Mesenchymal stem cell (in vitro differentiated cells and primary cell): ENCODE measurements around the gene BRSK2.

Experiments
- DNase-seq: peaks from one replicate; pipeline ENCODE4 v3.0.0-alpha.2; 2013
- H2AFZ ChIP-seq: one replicate; pipeline ENCODE4 v1.6.1; 2013; ENCODE audit warnings: low read depth, mild to moderate bottlenecking, control low read depth, inconsistent platforms, low read length, moderate library complexity
- H2AK5ac ChIP-seq: 2 replicates; pipeline ENCODE4 v1.6.1; 2013; ENCODE audit warnings: low read length, moderate library complexity, mild to moderate bottlenecking, inconsistent platforms; ENCODE audit not compliant: severe bottlenecking
- H2BK120ac ChIP-seq: one replicate; pipeline ENCODE4 v1.6.1; 2013; ENCODE audit warnings: low read depth, mild to moderate bottlenecking, inconsistent platforms, low read length, moderate library complexity
- H2BK12ac ChIP-seq, 2 experiments: one replicate each; pipeline ENCODE4 v1.6.1; 2013; ENCODE audit warnings: inconsistent platforms in 2 of 2, low read length in 2 of 2, mild to moderate bottlenecking in 2 of 2, moderate library complexity in 2 of 2, control low read depth in 1 of 2
- H2BK15ac ChIP-seq: one replicate; pipeline ENCODE4 v1.6.1; 2013; ENCODE audit warnings: mild to moderate bottlenecking, low read depth, inconsistent platforms; ENCODE audit not compliant: poor library complexity, severe bottlenecking
- H2BK5ac ChIP-seq: 2 replicates; pipeline ENCODE4 v1.6.1; 2013; ENCODE audit warnings: low read depth, mild to moderate bottlenecking, low read length, control low read depth, inconsistent platforms; ENCODE audit not compliant: poor library complexity, severe bottlenecking
- H3K14ac ChIP-seq, 2 experiments: one replicate each; pipeline ENCODE4 v1.6.1; 2013; ENCODE audit warnings: inconsistent platforms in 2 of 2, low read length in 2 of 2, control low read depth in 1 of 2, mild to moderate bottlenecking in 1 of 2, moderate library complexity in 1 of 2
- H3K18ac ChIP-seq, 2 experiments: one replicate each; pipeline ENCODE4 v1.6.1; 2013; ENCODE audit warnings: inconsistent platforms in 2 of 2, low read length in 2 of 2, control low read depth in 1 of 2, low read depth in 1 of 2, mild to moderate bottlenecking in 1 of 2
- H3K23ac ChIP-seq, 2 experiments: one replicate each; pipeline ENCODE4 v1.6.1; 2013; ENCODE audit warnings: inconsistent platforms in 2 of 2, low read length in 2 of 2, mild to moderate bottlenecking in 2 of 2, moderate library complexity in 2 of 2, control low read depth in 1 of 2
- H3K27ac ChIP-seq: 2 replicates; pipeline ENCODE4 v1.5.1; 2013; ENCODE audit warnings: mild to moderate bottlenecking, moderate library complexity, low read length, control low read depth, inconsistent platforms; ENCODE audit not compliant: poor library complexity, severe bottlenecking
- H3K27me3 ChIP-seq, 2 experiments: 2 replicates each; pipeline versions ENCODE4 v1.6.1 to v1.7.0; 2013; ENCODE audit warnings: low read length in 2 of 2, mild to moderate bottlenecking in 2 of 2, moderate library complexity in 2 of 2, control low read depth in 1 of 2, inconsistent platforms in 1 of 2; ENCODE audit not compliant: control insufficient read depth in 1 of 2, insufficient read depth in 1 of 2
- H3K36me3 ChIP-seq, 2 experiments: 2 replicates each; pipeline versions ENCODE4 v1.6.1 to v1.7.0; 2013; ENCODE audit warnings: low read length in 2 of 2, control low read depth in 1 of 2, inconsistent platforms in 1 of 2, low read depth in 1 of 2, mild to moderate bottlenecking in 1 of 2; ENCODE audit not compliant: insufficient read depth in 2 of 2, control insufficient read depth in 1 of 2
- H3K4ac ChIP-seq, 2 experiments: one replicate each; pipeline ENCODE4 v1.6.1; 2013; ENCODE audit warnings: inconsistent platforms in 2 of 2, low read length in 2 of 2, mild to moderate bottlenecking in 2 of 2, moderate library complexity in 2 of 2, control low read depth in 1 of 2, low read depth in 1 of 2
- H3K4me1 ChIP-seq: 2 replicates; pipeline ENCODE4 v1.6.1; 2013; ENCODE audit warnings: low read depth, low read length, control low read depth; ENCODE audit not compliant: control insufficient read depth, insufficient read depth
- H3K4me2 ChIP-seq: 2 replicates; pipeline ENCODE4 v1.6.1; 2013; ENCODE audit warnings: low read length, mild to moderate bottlenecking, inconsistent platforms; ENCODE audit not compliant: poor library complexity, severe bottlenecking
- H3K4me3 ChIP-seq, 2 experiments: 2 replicates each; pipeline versions ENCODE4 v1.5.1 to v1.7.0; 2013; ENCODE audit warnings: low read length in 2 of 2, mild to moderate bottlenecking in 2 of 2, control low read depth in 1 of 2, low read depth in 1 of 2; ENCODE audit not compliant: insufficient read depth in 1 of 2
- H3K79me1 ChIP-seq: replicated peaks from 2 replicates; pipeline ENCODE4 v1.6.1; 2013; ENCODE audit warnings: mild to moderate bottlenecking, control low read depth, low read length, inconsistent platforms; ENCODE audit not compliant: poor library complexity, severe bottlenecking
- H3K9ac ChIP-seq: 2 replicates; pipeline ENCODE4 v1.7.0; 2013; ENCODE audit warnings: mild to moderate bottlenecking, low read length, moderate library complexity
- H3K9me3 ChIP-seq: 2 replicates; pipeline ENCODE4 v1.7.0; 2013; ENCODE audit warnings: mild to moderate bottlenecking, low read length; ENCODE audit not compliant: control insufficient read depth
- H4K8ac ChIP-seq: one replicate; pipeline ENCODE4 v1.6.1; 2013; ENCODE audit warnings: inconsistent platforms, mild to moderate bottlenecking, low read length, moderate library complexity
- H4K91ac ChIP-seq: one replicate; pipeline ENCODE4 v1.6.1; 2013; ENCODE audit warnings: mild to moderate bottlenecking, low read length, inconsistent platforms
- WGBS: methylation state at CpG from one replicate; pipeline ENCODE4 v1.1.7; 2013; ENCODE audit warnings: mixed read lengths; 5-methylcytosine and 5-hydroxymethylcytosine counted together

The BRSK2 gene

DNA sequence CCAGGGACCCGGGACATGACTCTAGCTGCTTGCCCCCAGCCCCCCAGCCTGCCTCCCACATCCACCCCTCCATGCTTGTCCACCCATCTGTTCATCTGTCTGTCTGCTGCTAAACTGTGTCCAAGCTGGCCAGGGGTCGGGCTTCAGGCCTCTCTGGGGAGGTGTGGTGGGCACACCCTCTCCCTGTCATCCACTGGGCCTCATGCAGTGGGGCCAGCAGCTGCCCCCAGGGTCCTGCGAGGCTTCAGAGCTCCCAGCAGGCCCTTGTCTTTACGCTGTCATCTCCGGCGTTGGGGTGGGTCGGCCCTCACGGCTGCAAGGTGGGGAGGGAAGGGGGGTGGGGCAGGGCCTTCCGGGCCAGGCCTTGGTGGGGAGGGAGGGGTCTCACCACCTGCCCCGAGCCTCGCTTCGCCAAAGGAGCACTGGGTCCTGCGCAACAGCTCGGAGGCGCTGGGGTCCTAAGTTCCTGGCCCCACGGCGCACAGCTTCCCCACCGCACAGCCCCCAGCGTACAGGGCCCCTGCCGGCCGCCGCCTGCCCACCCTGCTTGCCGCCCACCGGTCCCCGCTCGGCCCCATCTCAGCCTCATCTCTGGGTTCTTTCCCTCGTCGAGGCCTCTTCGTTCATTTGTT, 70.1 kb downstream of the BRSK2 start:
- H3K9ac ChIP-seq, result no peak overlapping the region
- peaks cover 0 to 3% of the 10 kb centered on the region in 2 experiments for H3K27me3 ChIP-seq
- H3K36me3 ChIP-seq, result peaks cover 0 to 10% of the 10 kb centered on the region in 2 experiments
- no peak overlapping the region for H3K4me2 ChIP-seq
- no peak overlapping the region for H3K4ac ChIP-seq
- no peak overlapping the region for H2BK5ac ChIP-seq
- no peak overlapping the region for H3K23ac ChIP-seq
- no peak overlapping the region for H4K8ac ChIP-seq
- no peak overlapping the region for H2AK5ac ChIP-seq
- WGBS, result 79% methylated on average over 27 of the region's 29 CpGs
- H2AFZ ChIP-seq, result no peak overlapping the region
- no peak overlapping the region for H2BK15ac ChIP-seq
- DNase-seq, result no peak
- no peak overlapping the region for H3K18ac ChIP-seq
- no peaks in the 10 kb centered on the region for H3K79me1 ChIP-seq
- H4K91ac ChIP-seq, result no peak overlapping the region
- H2BK120ac ChIP-seq, result no peak overlapping the region
- H3K4me1 ChIP-seq, result peaks cover 4% of the 10 kb centered on the region
- no peak overlapping the region for H3K14ac ChIP-seq
- H2BK12ac ChIP-seq, result no peak overlapping the region
- H3K4me3 ChIP-seq, result no peak overlapping the region
- H3K27ac ChIP-seq, result no peak overlapping the region
- no peaks in the 10 kb centered on the region for H3K9me3 ChIP-seq

DNA sequence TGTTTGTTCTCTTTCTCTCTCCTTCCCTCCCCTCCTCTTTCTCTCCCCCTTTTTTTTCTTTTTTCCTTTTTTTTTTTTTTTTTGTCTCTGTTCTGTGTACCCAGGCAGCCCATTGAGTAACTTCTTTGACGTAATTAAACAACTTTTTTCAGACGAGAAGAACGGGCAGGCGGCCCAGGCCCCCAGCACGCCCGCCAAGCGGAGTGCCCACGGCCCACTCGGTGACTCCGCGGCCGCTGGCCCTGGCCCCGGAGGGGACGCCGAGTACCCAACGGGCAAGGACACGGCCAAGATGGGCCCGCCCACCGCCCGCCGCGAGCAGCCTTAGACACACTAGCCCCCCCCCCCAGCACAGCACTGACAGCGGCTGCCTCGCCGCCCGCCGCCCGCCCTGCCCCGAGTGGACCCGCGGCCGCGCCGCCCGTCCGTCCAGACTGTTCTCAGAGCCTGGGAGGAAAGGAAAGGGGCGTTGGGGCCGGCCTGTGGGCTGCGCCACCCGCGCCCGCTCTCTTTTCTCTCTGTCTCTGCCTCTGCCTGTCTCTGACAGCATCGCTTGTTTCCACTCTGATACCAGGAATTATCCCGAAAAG, 70.8 kb downstream of the BRSK2 start:
- Histone ChIP-seq H4K91ac (no peak overlapping the region), H3K4me3 (no peak overlapping the region), H3K36me3 (peaks cover 0 to 10% of the 10 kb centered on the region in 2 experiments), H2BK5ac (no peak overlapping the region), H2BK15ac (no peak overlapping the region), H3K18ac (no peak overlapping the region), H3K27ac (no peak overlapping the region), H3K27me3 (peaks cover 0 to 3% of the 10 kb centered on the region in 2 experiments), H3K4ac (no peak overlapping the region), H2AK5ac (no peak overlapping the region), H3K4me1 (peaks cover 4% of the 10 kb centered on the region), H4K8ac (no peak overlapping the region), H3K14ac (no peak overlapping the region), H3K4me2 (no peak overlapping the region), H3K79me1 (no peaks in the 10 kb centered on the region), H3K9ac (no peak overlapping the region), H3K23ac (no peak overlapping the region), H2BK12ac (no peak overlapping the region), H3K9me3 (no peaks in the 10 kb centered on the region), H2BK120ac (no peak overlapping the region), H2AFZ (no peak overlapping the region)
- DNase-seq, result no peak
- 97% methylated on average over 33 of the region's 44 CpGs for WGBS

GRCh38 chr11:1460986-1461825, 71.5 kb downstream of the BRSK2 start:
- H3K9me3 ChIP-seq, result no peaks in the 10 kb centered on the region
- no peak overlapping the region for H2BK120ac ChIP-seq
- no peak overlapping the region for H3K4ac ChIP-seq
- H2AFZ ChIP-seq, result no peak overlapping the region
- no peak overlapping the region for H4K8ac ChIP-seq
- no peak overlapping the region for H2BK15ac ChIP-seq
- H2AK5ac ChIP-seq, result no peak overlapping the region
- no peak overlapping the region for H3K14ac ChIP-seq
- no peak for DNase-seq
- H3K27ac ChIP-seq, result no peak overlapping the region
- WGBS, result 94% methylated on average over 45 of the region's 50 CpGs
- no peak overlapping the region for H3K4me2 ChIP-seq
- H3K79me1 ChIP-seq, result no peaks in the 10 kb centered on the region
- peak overlapping the region in 1 of 2 experiments; percentile 4 for H3K4me3 ChIP-seq
- no peak overlapping the region for H4K91ac ChIP-seq
- H2BK12ac ChIP-seq, result no peak overlapping the region
- peaks cover 4% of the 10 kb centered on the region for H3K4me1 ChIP-seq
- H3K9ac ChIP-seq, result no peak overlapping the region
- no peak overlapping the region for H3K18ac ChIP-seq
- H3K36me3 ChIP-seq, result peaks cover 0 to 12% of the 10 kb centered on the region in 2 experiments
- peaks cover 0 to 3% of the 10 kb centered on the region in 2 experiments for H3K27me3 ChIP-seq
- no peak overlapping the region for H2BK5ac ChIP-seq
- H3K23ac ChIP-seq, result no peak overlapping the region
